Urinary bladder (tissue), 4 donors: Measurements from ENCODE around the gene DIS3L2. TPM values are rescaled to one million over a fixed set of nuclear protein-coding genes. Genes with fewer than 3 reads are reported as not detected.
"Not testable (repeated sequence)": the region's sequence is repeated elsewhere in the genome, so short reads cannot be mapped to it uniquely, and the experiment has no call there.

Source experiments
- DNase-seq: peaks from one replicate; pipeline ENCODE4 v3.0.0-alpha.2; 2015; ENCODE audit errors: extremely low spot score
- H3K27ac ChIP-seq: one replicate; pipeline ENCODE4 v1.5.1; 2013; ENCODE audit warnings: low read depth, mild to moderate bottlenecking, moderate library complexity
- H3K36me3 ChIP-seq: one replicate; pipeline ENCODE4 v1.6.1; 2013; ENCODE audit warnings: mild to moderate bottlenecking, moderate library complexity; ENCODE audit not compliant: insufficient read depth
- H3K4me1 ChIP-seq: one replicate; pipeline ENCODE4 v1.6.1; 2013; ENCODE audit warnings: mild to moderate bottlenecking, moderate library complexity; ENCODE audit not compliant: insufficient read depth
- H3K4me3 ChIP-seq: one replicate; pipeline ENCODE4 v1.5.1; 2013; ENCODE audit warnings: low read depth, low read length
- WGBS: extraction: QIAGEN DNeasy Blood & Tissue Kit; methylation state at CpG from one replicate; pipeline ENCODE4 v1.1.7; 2013; 5-methylcytosine and 5-hydroxymethylcytosine counted together
- polyA plus RNA-seq: library from polyadenylated mRNA; stranded (reverse); fragments of 200-250 nt; gene quantifications from one replicate; pipeline ENCODE4 v1.2.3, GENCODE V29; 2013
- total RNA-seq: library from RNA; depleted of rRNA; stranded (reverse); fragments of >200 nt; gene quantifications from one replicate; pipeline ENCODE4 v1.2.3, GENCODE V29; 2014
- donor health status: healthy with polysubstance abuse.
- donor health status: healthy.

The DIS3L2 gene
- total and polyA plus RNA-seq, 2 donors = 15.0 to 33.6 TPM

DNA sequence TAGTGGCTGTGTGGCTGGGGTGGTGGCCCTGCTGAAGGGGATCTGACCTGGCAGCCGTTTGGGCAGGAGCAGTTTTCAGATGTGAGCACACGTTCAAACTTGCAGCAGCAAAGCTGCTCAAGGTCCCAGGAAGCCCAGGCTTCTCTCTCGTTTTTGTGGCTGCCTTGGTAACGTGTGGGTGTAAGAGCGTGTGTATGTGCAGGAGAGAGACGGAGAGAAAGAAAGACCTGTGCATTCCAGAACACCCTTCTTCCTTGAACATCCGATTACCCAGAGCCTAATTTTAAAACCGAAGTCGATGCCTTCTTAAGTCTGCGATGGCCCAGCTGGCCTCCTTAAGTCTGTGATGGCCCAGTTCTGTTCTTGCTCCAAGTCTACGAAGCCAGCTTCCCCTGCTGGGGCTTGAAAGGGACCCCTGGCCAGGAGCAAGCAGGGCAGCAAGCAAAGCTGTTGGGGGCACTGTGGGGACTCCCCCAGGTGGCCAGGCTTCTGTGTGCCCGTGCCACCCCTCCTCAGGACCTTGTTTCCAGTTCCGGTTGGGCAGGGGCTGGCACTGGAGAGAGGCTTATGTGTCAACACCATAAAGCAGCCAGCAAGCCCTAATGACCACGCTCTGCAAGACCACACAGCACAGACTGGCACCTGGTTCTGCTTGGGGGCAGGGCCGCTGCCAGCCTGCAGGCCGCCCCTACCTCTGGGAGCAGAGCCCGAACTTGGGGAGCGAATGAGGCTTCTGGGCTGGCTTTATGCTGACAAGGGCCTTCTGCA, 361.2 kb downstream of the DIS3L2 start:
- WGBS = 79% methylated on average over 18 of the region's 18 CpGs
- H3K27ac ChIP-seq = no peak overlapping the region
- no peak for DNase-seq
- no peaks in the 10 kb centered on the region for H3K36me3 ChIP-seq
- H3K4me1 ChIP-seq = no peaks in the 10 kb centered on the region
- no peak overlapping the region for H3K4me3 ChIP-seq

- no peaks in the 10 kb centered on the region for H3K36me3 ChIP-seq
- no peaks in the 10 kb centered on the region for H3K4me1 ChIP-seq
- H3K27ac ChIP-seq = no peak overlapping the region
- no peak for DNase-seq
- H3K4me3 ChIP-seq = no peak overlapping the region
- WGBS = 96% methylated on average over 4 of the region's 4 CpGs
Measured at GRCh38 chr2:232323328-232323650, 361.8 kb downstream of the DIS3L2 start.

DNA sequence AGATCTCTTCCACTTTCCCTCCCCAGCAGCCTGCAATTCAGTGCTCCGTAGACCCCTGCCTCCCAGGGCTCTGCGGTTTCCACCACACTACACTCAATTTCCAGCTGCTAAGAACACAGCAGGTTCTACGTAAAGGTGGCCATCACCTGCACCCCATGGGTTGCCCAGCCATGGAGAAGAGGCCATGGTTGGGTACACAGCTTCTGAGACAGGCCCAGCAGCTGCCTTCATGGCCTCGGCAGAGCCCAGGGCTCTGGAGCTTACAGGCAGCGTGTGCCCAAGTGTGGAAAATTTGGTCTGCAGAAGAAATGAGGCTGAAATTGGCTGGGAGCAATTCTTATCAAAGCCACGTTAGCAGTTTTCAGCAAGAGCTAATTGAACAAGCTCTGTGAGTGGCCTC, 362.5 kb downstream of the DIS3L2 start:
- DNase-seq, H3K4me1 ChIP-seq, H3K4me3 ChIP-seq, H3K27ac ChIP-seq, H3K36me3 ChIP-seq: not testable (repeated sequence)
- 87% methylated on average over 6 of the region's 6 CpGs for WGBS

- H3K4me1 ChIP-seq = no peaks in the 10 kb centered on the region
- H3K36me3 ChIP-seq = no peaks in the 10 kb centered on the region
- 83% methylated on average over 4 of the region's 4 CpGs for WGBS
- no peak for DNase-seq
- no peak overlapping the region for H3K27ac ChIP-seq
- H3K4me3 ChIP-seq = no peak overlapping the region
Measured at GRCh38 chr2:232324778-232325177, 363.3 kb downstream of the DIS3L2 start.

GRCh38 chr2:232325324-232326273, 364.1 kb downstream of the DIS3L2 start:
- no peak for DNase-seq
- H3K4me1 ChIP-seq = no peaks in the 10 kb centered on the region
- 74% methylated on average over 23 of the region's 24 CpGs for WGBS
- no peaks in the 10 kb centered on the region for H3K36me3 ChIP-seq
- H3K27ac ChIP-seq = no peak overlapping the region
- no peak overlapping the region for H3K4me3 ChIP-seq

- DNase-seq, H3K27ac ChIP-seq, H3K4me1 ChIP-seq, H3K4me3 ChIP-seq, H3K36me3 ChIP-seq: not testable (repeated sequence)
- WGBS = 69% methylated on average over 10 of the region's 12 CpGs
Measured at GRCh38 chr2:232326274-232327104, 365.0 kb downstream of the DIS3L2 start.

- WGBS = 65% methylated on average over 12 of the region's 12 CpGs
Measured at GRCh38 chr2:232327105-232328031, 365.9 kb downstream of the DIS3L2 start.

DNA sequence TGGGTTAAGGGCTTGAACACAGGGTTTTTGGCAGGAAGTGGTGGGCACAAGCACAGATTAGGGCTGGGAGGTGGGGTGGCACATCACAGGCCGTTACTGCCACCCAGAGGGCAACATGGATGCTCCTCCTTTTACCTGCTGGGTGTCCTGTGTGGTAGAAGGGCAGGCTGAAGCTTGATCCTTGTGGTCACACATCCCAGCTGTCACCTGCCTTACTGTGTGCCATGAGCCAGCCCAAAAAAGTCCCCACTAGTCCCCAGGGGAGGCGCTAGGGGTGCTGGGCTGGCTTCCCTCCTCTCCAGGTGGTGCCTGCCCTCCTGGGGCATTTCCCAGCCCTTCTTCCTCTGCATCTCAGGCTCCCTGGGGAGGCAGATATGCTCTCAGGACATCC, 366.5 kb downstream of the DIS3L2 start:
- no peaks in the 10 kb centered on the region for H3K4me1 ChIP-seq
- H3K4me3 ChIP-seq = no peak overlapping the region
- no peaks in the 10 kb centered on the region for H3K36me3 ChIP-seq
- DNase-seq = no peak
- WGBS = 88% methylated on average over 2 of the region's 2 CpGs
- H3K27ac ChIP-seq = no peak overlapping the region

More at GRCh38 chr2:232327105-232328031, 365.9 kb downstream of the DIS3L2 start:
- Histone ChIP-seq H3K4me1 (no peaks in the 10 kb centered on the region), H3K27ac (no peak overlapping the region), H3K4me3 (no peak overlapping the region), H3K36me3 (no peaks in the 10 kb centered on the region)
- no peak for DNase-seq

- Histone ChIP-seq H3K36me3 (no peaks in the 10 kb centered on the region), H3K4me3 (no peak overlapping the region), H3K4me1 (no peaks in the 10 kb centered on the region), H3K27ac (no peak overlapping the region)
- 95% methylated on average over 14 of the region's 14 CpGs for WGBS
- no peak for DNase-seq
Measured at GRCh38 chr2:232328516-232329460, 367.3 kb downstream of the DIS3L2 start.

- no peak overlapping the region for H3K27ac ChIP-seq
- no peak overlapping the region for H3K4me3 ChIP-seq
- H3K36me3 ChIP-seq = no peaks in the 10 kb centered on the region
- WGBS = 95% methylated on average over 15 of the region's 15 CpGs
- H3K4me1 ChIP-seq = no peaks in the 10 kb centered on the region
- DNase-seq = no peak
Measured at GRCh38 chr2:232329716-232330067, 368.2 kb downstream of the DIS3L2 start.

DNA sequence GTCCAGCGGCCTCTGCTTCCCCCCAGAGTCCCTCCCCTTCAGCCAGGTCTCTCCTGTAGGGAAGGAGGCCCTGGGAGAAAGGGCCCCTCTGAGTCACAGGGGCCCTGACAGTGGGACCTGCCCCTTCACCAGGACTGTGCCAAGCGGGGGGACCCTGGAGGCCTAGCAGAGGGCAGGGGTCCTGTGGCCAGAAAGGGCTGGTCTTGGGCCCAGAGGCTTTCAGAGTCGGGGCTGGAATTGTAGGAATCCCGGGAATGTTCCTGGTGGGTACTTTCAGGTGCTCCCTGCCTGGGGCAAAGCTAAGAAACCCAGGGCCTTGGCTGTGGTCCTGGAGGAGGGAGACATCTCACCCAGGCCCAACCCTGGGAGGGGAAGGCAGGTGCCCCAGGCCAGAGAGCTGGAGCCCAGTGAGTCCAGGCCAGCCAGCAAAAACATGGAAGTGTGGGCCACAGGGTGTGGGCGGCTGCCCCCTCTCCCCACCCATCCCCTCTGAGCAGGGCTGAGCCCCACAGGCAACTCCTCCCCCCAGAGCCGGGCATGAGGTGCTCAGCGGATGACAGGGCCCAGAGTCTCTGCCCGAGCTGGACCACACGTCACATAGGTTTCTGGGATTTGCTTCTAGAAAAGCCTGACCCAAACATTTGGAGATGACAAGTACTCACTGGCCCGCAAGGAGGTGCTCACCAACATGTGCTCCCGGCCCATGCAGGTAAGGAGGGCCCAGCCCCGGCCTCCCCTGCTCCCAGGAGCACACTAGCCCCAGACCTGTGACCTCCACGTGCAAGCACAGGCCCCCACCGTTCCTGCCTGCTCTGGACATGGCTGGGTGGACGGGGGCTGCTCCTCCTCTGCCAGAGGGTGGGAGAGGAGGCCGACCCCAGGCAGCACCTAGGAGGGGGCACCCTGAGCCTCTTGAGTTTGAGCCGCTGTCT, 368.8 kb downstream of the DIS3L2 start:
- no peak overlapping the region for H3K27ac ChIP-seq
- H3K4me1 ChIP-seq = no peaks in the 10 kb centered on the region
- 88% methylated on average over 15 of the region's 17 CpGs for WGBS
- no peaks in the 10 kb centered on the region for H3K36me3 ChIP-seq
- no peak for DNase-seq
- no peak overlapping the region for H3K4me3 ChIP-seq
